Endothelial cell of umbilical vein (primary cell): ENCODE measurements around the gene PRKCZ.

Source experiments
- CTCF ChIP-seq, 2 donors: IDR thresholded peaks; 1 replicate in 1 of 2; 2 replicates in 1 of 2; pipeline ENCODE4 v1.5.1; 2011; ENCODE audit warnings: low read length in 2 of 2, mild to moderate bottlenecking in 2 of 2, moderate library complexity in 2 of 2, control low read depth in 1 of 2, inconsistent platforms in 1 of 2, low read depth in 1 of 2; ENCODE audit not compliant: insufficient read depth in 1 of 2; ENCODE audit errors: extremely low read depth in 1 of 2
- GATA2 ChIP-seq: IDR thresholded peaks from 2 replicates; pipeline ENCODE4 v1.7.0; 2011; ENCODE audit warnings: low read depth, mild to moderate bottlenecking, moderate library complexity, mixed read lengths, low read length; ENCODE audit not compliant: insufficient read length, insufficient read depth
- MYC ChIP-seq: IDR thresholded peaks from one replicate; pipeline ENCODE4 v1.6.1; 2011; ENCODE audit warnings: mild to moderate bottlenecking, low read depth, low read length
- POLR2A ChIP-seq: IDR thresholded peaks from 2 replicates; pipeline ENCODE4 v1.6.1; 2012; ENCODE audit warnings: low read depth, mild to moderate bottlenecking, control low read depth, low read length
- POLR2AphosphoS5 ChIP-seq: IDR thresholded peaks from 2 replicates; pipeline ENCODE4 v1.6.1; 2012; ENCODE audit warnings: low read depth, mild to moderate bottlenecking, control low read depth, low read length, moderate library complexity; ENCODE audit not compliant: insufficient read depth

- TF ChIP-seq CTCF (IDR thresholded peaks at IDR 0.05; ENCODE audit: extremely low read depth in 1 of 2, insufficient read depth in 1 of 2, low read depth in 1 of 2, low read length in 2 of 2) (no peak), POLR2AphosphoS5 (peak; percentile 46), MYC (no peak), GATA2 (no peak), POLR2A (peak; percentile 65)
These were observed 154.4 kb downstream of the PRKCZ start for GRCh38 chr1:2204415-2205190.
